ACC112 (cell line): Measurements from ENCODE around the gene SLC22A16.

Experiments
- H2AFZ ChIP-seq: fragments of 200-600 bp; sonication (generic); one replicate; pipeline ENCODE4 v1.6.0; 2017; ENCODE audit warnings: antibody characterized with exemption, low read length; ENCODE audit not compliant: unreplicated experiment
- H3K27ac ChIP-seq: fragments of 200-600 bp; sonication (generic); 2 replicates; pipeline ENCODE4 v1.5.1; 2014; ENCODE audit warnings: low read depth, mild to moderate bottlenecking, antibody characterized with exemption, low read length, moderate library complexity
- H3K27me3 ChIP-seq: fragments of 200-600 bp; sonication (generic); 2 replicates; pipeline ENCODE4 v1.6.1; 2014; ENCODE audit warnings: mild to moderate bottlenecking, antibody characterized with exemption, low read length, moderate library complexity, mixed read lengths; ENCODE audit not compliant: insufficient read depth
- H3K36me3 ChIP-seq: fragments of 200-600 bp; sonication (generic); 2 replicates; pipeline ENCODE4 v1.6.1; 2016; ENCODE audit warnings: mild to moderate bottlenecking, antibody characterized with exemption, low read length, moderate library complexity, mixed read lengths; ENCODE audit not compliant: insufficient read depth
- H3K4me1 ChIP-seq: fragments of 200-600 bp; sonication (generic); one replicate; pipeline ENCODE4 v1.6.1; 2016; ENCODE audit warnings: low read length, mixed read lengths; ENCODE audit not compliant: insufficient read depth, unreplicated experiment, control insufficient read depth
- H3K4me3 ChIP-seq: fragments of 200-600 bp; sonication (generic); 2 replicates; pipeline ENCODE4 v1.5.1; 2014; ENCODE audit warnings: mild to moderate bottlenecking, low read depth, low read length
- H3K79me2 ChIP-seq: fragments of 200-600 bp; sonication (generic); one replicate; pipeline ENCODE4 v1.6.0; 2016; ENCODE audit warnings: low read length; ENCODE audit not compliant: control insufficient read depth, unreplicated experiment, insufficient read depth

The SLC22A16 gene

GRCh38 chr6:110387986-110388385, 88.4 kb downstream of the SLC22A16 start:
- Histone ChIP-seq H3K27me3 (no peaks in the 10 kb centered on the region; the same call in 1 of the 2 replicates), H3K4me1 (no peaks in the 10 kb centered on the region), H3K27ac (no peak overlapping the region), H3K79me2 (no peaks in the 10 kb centered on the region), H3K4me3 (no peak overlapping the region), H2AFZ (no peak overlapping the region), H3K36me3 (no peaks in the 10 kb centered on the region)

GRCh38 chr6:110385458-110385863, 91.0 kb downstream of the SLC22A16 start:
- Histone ChIP-seq H3K79me2 (no peaks in the 10 kb centered on the region), H2AFZ (no peak overlapping the region), H3K27ac (no peak overlapping the region), H3K4me1 (no peaks in the 10 kb centered on the region), H3K4me3 (no peak overlapping the region), H3K36me3 (no peaks in the 10 kb centered on the region), H3K27me3 (no peaks in the 10 kb centered on the region; the same call in 1 of the 2 replicates)

- Histone ChIP-seq H3K27me3 (peaks cover 22% of the 10 kb centered on the region), H3K4me3 (no peak overlapping the region), H3K27ac (no peak overlapping the region), H3K4me1 (no peaks in the 10 kb centered on the region), H3K79me2 (no peaks in the 10 kb centered on the region), H3K36me3 (no peaks in the 10 kb centered on the region), H2AFZ (no peak overlapping the region)
Observed at GRCh38 chr6:110378552-110378951, 97.9 kb downstream of the SLC22A16 start.
